NCI-H128 (cell line): Measurements from ENCODE around the gene WSB1.
"Not testable (repeated sequence)": the region's sequence is repeated elsewhere in the genome, so short reads cannot be mapped to it uniquely, and the experiment has no call there.

ENCODE experiments used
- DNase-seq: peaks from one replicate; lab custom pipeline; 2025; ENCODE audit not compliant: unreplicated experiment; lab: John Stamatoyannopoulos, UW

The WSB1 gene

GRCh38 chr17:27293898-27294688 lies at the start of gene WSB1:
TSS of gene WSB1 (plus strand) at chr17:27294114. CDS start at chr17:27294396, 282 bp downstream.
- peak; percentile 79 for DNase-seq

GRCh38 chr17:27244491-27245223 lies 49.3 kb upstream of the WSB1 start:
- no peak for DNase-seq

- DNase-seq, result no peak
Observed at GRCh38 chr17:27245230-27245696, 48.7 kb upstream of the WSB1 start.

- no peak for DNase-seq
Observed at GRCh38 chr17:27246537-27246936, 47.4 kb upstream of the WSB1 start.

- no peak for DNase-seq
Observed at GRCh38 chr17:27247071-27247957, 46.6 kb upstream of the WSB1 start.

- no peak for DNase-seq
Observed at GRCh38 chr17:27247958-27248342, 46.0 kb upstream of the WSB1 start.

- not testable (repeated sequence) for DNase-seq
Observed at GRCh38 chr17:27250791-27251190, 43.1 kb upstream of the WSB1 start.

- DNase-seq, result not testable (repeated sequence)
Observed at GRCh38 chr17:27254802-27255201, 39.1 kb upstream of the WSB1 start.

- no peak for DNase-seq
Observed at GRCh38 chr17:27256225-27257030, 37.5 kb upstream of the WSB1 start.

GRCh38 chr17:27257031-27257357 lies 36.9 kb upstream of the WSB1 start:
- no peak for DNase-seq

- DNase-seq, result no peak
Observed at GRCh38 chr17:27259356-27259755, 34.6 kb upstream of the WSB1 start.

GRCh38 chr17:27263386-27263785 lies 30.5 kb upstream of the WSB1 start:
- no peak for DNase-seq

- DNase-seq, result no peak
Observed at GRCh38 chr17:27264068-27264812, 29.7 kb upstream of the WSB1 start.

- no peak for DNase-seq
Observed at GRCh38 chr17:27265333-27265732, 28.6 kb upstream of the WSB1 start.

- DNase-seq, result no peak
Observed at GRCh38 chr17:27266228-27266627, 27.7 kb upstream of the WSB1 start.

GRCh38 chr17:27268394-27269085 lies 25.4 kb upstream of the WSB1 start:
- no peak for DNase-seq

GRCh38 chr17:27269201-27269600 lies 24.7 kb upstream of the WSB1 start:
- no peak for DNase-seq

- DNase-seq, result no peak
Observed at GRCh38 chr17:27269974-27270373, 23.9 kb upstream of the WSB1 start.

GRCh38 chr17:27276653-27277156 lies 17.2 kb upstream of the WSB1 start:
- DNase-seq, result no peak
